Measurements from ENCODE around the gene PTF1A. TPM values are rescaled to one million over a fixed set of nuclear protein-coding genes. Genes with fewer than 3 reads are reported as not detected.

The PTF1A gene
- total RNA-seq, 2 experiments from 2014 or later = not detected

DNA sequence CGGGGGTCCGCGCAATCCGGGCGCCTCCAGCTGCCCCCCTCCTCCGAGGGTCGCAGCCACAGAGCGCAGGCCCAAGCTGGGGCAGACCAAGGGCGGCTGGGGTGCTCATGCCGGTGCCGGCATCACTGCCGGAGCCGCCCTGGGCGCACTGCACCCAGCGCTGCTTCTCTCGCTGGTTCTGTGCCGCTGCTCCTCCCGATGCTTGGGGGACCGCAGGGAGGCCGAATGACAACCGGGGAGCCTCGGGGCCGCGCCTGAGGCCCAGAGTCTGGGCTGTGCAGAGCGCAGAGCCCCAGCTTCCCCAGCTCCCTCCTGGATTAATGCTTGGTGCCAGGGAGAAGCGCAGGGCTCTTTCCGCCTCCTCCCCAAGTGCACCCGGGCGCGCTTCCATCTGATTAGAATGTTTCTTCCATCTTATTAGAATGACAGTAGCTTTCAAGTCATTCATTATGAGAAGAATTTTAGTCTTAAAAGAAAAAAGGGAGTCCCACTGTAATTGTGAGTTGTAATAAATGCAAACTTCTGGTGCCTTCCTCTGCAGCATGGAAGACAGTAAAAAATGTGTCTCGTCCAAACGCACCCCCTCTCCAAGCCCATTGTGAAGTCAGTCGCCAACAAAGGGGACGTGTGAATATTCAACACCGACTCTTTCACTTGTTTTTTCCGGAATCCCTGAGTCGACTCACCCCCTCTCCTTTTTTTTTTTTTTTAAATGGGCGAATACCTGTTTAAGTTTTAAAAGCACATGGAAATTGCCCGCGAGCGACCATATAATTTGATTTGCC, 19.5 kb upstream of the PTF1A start:
- H3K9me3 Mint-ChIP-seq = no peaks in the 10 kb centered on the region
- no peak overlapping the region for H3K27ac Mint-ChIP-seq
- peaks cover 5% of the 10 kb centered on the region for H3K4me1 Mint-ChIP-seq
- no peak for ATAC-seq (ENCODE audit: low read depth)
- POLR2A ChIA-PET = no interaction called here
- peaks cover 61% of the 10 kb centered on the region for H3K27me3 Mint-ChIP-seq
- H3K36me3 Mint-ChIP-seq = no peaks in the 10 kb centered on the region
- H3K4me3 Mint-ChIP-seq = no peak overlapping the region
- DNase-seq = no peak

- Mint-ChIP-seq H3K9me3 (no peaks in the 10 kb centered on the region), H3K27me3 (peaks cover 64% of the 10 kb centered on the region), H3K27ac (no peak overlapping the region), H3K4me3 (no peak overlapping the region), H3K36me3 (no peaks in the 10 kb centered on the region), H3K4me1 (peaks cover 5% of the 10 kb centered on the region)
- ATAC-seq (ENCODE audit: low read depth) (no peak), DNase-seq (no peak)
- POLR2A ChIA-PET = no interaction called here
Observed at GRCh38 chr10:23173214-23174073, 18.7 kb upstream of the PTF1A start.

GRCh38 chr10:23174074-23174976, 17.8 kb upstream of the PTF1A start:
- POLR2A ChIA-PET = no interaction called here
- ATAC-seq (ENCODE audit: low read depth) (no peak), DNase-seq (no peak)
- peaks cover 5% of the 10 kb centered on the region for H3K4me1 Mint-ChIP-seq
- peaks cover 68% of the 10 kb centered on the region for H3K27me3 Mint-ChIP-seq
- H3K27ac Mint-ChIP-seq = no peak overlapping the region
- no peaks in the 10 kb centered on the region for H3K36me3 Mint-ChIP-seq
- no peak overlapping the region for H3K4me3 Mint-ChIP-seq
- H3K9me3 Mint-ChIP-seq = no peaks in the 10 kb centered on the region

- H3K4me1 Mint-ChIP-seq = peaks cover 5% of the 10 kb centered on the region
- no peak overlapping the region for H3K27ac Mint-ChIP-seq
- no peak for DNase-seq
- H3K4me3 Mint-ChIP-seq = no peak overlapping the region
- ATAC-seq (ENCODE audit: low read depth) = no peak
- H3K27me3 Mint-ChIP-seq = peaks cover 63% of the 10 kb centered on the region
- POLR2A ChIA-PET = interaction anchor here (0.6 kb wide), 1 partner anchor 19 kb away, joined by 3 read pairs; no protein-coding TSS in a partner anchor
- no peaks in the 10 kb centered on the region for H3K9me3 Mint-ChIP-seq
- no peaks in the 10 kb centered on the region for H3K36me3 Mint-ChIP-seq
Observed at GRCh38 chr10:23174977-23175512, 17.1 kb upstream of the PTF1A start.

DNA sequence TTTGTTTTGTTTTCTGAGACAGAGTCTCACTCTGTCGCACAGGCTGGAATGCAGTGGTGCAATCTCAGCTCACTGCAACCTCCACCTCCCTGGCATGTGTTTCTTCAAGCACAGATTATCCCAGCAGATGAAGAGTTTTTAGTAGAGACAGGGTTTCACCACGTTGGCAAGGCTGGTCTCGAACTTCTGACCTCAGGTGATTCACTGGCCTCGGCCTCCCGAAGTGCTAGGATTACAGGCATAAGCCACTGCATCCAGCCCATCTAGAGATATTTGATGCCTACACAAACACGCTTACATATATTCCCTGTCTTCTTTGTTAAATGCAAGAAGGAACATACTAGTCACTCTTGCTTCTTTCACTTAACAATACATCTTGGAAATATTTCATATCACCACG, 5.9 kb upstream of the PTF1A start:
- no peak for DNase-seq
- Mint-ChIP-seq H3K9me3 (no peaks in the 10 kb centered on the region), H3K4me3 (no peak overlapping the region), H3K4me1 (peaks cover 2% of the 10 kb centered on the region), H3K27ac (no peak overlapping the region), H3K27me3 (peaks cover 52% of the 10 kb centered on the region), H3K36me3 (peaks cover 2% of the 10 kb centered on the region)
- ATAC-seq (ENCODE audit: low read depth) = no peak
- POLR2A ChIA-PET = no interaction called here

GRCh38 chr10:23186697-23187096, 5.4 kb upstream of the PTF1A start:
- Mint-ChIP-seq H3K9me3 (no peaks in the 10 kb centered on the region), H3K27ac (no peak overlapping the region), H3K4me1 (peaks cover 2% of the 10 kb centered on the region), H3K27me3 (peaks cover 56% of the 10 kb centered on the region), H3K4me3 (no peak overlapping the region), H3K36me3 (peaks cover 2% of the 10 kb centered on the region)
- POLR2A ChIA-PET = no interaction called here
- ATAC-seq (ENCODE audit: low read depth) (no peak), DNase-seq (no peak)

- peaks cover 54% of the 10 kb centered on the region for H3K27me3 Mint-ChIP-seq
- H3K4me1 Mint-ChIP-seq = peaks cover 2% of the 10 kb centered on the region
- peaks cover 2% of the 10 kb centered on the region for H3K36me3 Mint-ChIP-seq
- H3K27ac Mint-ChIP-seq = no peak overlapping the region
- POLR2A ChIA-PET = no interaction called here
- DNase-seq (no peak), ATAC-seq (ENCODE audit: low read depth) (no peak)
- H3K9me3 Mint-ChIP-seq = no peaks in the 10 kb centered on the region
- H3K4me3 Mint-ChIP-seq = no peak overlapping the region
Observed at GRCh38 chr10:23187155-23187554, 5.0 kb upstream of the PTF1A start.

DNA sequence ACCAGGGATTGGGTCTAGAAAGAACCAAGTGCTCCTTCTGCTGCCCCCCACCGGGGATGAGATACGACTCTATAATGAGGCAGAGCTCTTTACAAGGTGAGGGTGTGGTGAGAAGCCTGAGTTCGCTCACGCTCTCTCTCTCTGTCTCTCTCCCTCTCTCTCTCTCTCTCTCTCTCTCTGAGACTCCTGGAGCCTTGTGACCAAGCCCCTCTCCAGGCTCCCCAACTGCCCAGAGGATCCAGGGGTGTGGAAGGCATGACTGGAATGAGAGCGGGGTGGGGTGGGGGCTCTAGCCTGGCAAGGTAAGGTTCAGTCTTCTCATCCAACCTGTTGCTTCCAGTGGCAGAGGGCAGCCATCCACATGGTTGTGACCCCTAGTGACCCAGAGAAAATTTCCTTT, 3.1 kb upstream of the PTF1A start:
- Mint-ChIP-seq H3K9me3 (no peaks in the 10 kb centered on the region), H3K27me3 (peaks cover 59% of the 10 kb centered on the region), H3K4me1 (peaks cover 2% of the 10 kb centered on the region), H3K27ac (no peak overlapping the region), H3K36me3 (peaks cover 3% of the 10 kb centered on the region), H3K4me3 (no peak overlapping the region)
- POLR2A ChIA-PET = no interaction called here
- DNase-seq (no peak), ATAC-seq (ENCODE audit: low read depth) (no peak)

DNA sequence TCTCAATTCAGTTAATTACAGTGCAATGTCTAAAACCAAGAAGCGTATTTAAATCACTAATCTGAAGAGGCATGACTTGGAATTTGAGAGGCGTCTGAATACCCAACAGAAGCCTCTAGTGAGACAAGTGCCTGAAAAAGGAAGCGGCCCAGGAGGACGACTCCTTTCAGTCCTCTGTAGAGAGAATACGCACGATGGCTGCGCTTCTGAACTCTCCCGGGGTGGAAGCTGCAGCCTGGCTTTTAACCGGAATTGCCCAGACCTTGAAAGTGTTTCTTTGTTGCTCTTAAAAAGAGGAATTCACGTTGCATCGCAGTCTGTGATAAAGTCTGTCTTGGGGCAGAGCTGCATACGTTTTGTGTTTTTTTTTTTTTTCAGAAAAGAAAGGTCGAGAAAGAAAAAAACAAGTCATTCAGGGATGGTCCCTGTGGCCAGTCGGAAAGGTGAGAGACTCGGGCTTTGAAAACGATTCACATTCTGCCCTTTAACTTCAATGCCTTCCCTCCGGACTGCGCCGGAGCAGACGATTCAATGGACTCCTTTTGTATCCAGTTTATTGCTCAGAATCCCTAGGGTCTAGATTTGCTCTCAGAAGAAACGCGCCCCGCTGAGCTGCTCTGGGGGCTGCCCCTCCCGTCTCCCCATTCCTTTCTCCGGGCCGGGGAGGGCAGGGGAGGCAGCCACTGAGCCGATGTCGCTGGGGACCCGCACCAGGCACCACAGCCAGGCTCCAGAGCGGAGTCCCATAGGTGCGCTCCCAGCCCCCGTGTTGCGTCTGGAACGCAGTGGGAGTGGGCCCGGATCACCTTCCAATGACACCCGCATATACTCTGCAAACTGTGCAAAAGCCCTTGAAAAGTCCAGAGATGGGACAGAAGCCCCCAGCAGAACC, 994 bp upstream of the PTF1A start:
- peaks cover 4% of the 10 kb centered on the region for H3K4me1 Mint-ChIP-seq
- no peak for ATAC-seq (ENCODE audit: low read depth)
- peak overlapping the region; percentile 9 for H3K27ac Mint-ChIP-seq
- H3K27me3 Mint-ChIP-seq = peaks cover 76% of the 10 kb centered on the region
- peaks cover 3% of the 10 kb centered on the region for H3K36me3 Mint-ChIP-seq
- H3K4me3 Mint-ChIP-seq = no peak overlapping the region
- no peak for DNase-seq
- H3K9me3 Mint-ChIP-seq = no peaks in the 10 kb centered on the region
- POLR2A ChIA-PET = no interaction called here

DNA sequence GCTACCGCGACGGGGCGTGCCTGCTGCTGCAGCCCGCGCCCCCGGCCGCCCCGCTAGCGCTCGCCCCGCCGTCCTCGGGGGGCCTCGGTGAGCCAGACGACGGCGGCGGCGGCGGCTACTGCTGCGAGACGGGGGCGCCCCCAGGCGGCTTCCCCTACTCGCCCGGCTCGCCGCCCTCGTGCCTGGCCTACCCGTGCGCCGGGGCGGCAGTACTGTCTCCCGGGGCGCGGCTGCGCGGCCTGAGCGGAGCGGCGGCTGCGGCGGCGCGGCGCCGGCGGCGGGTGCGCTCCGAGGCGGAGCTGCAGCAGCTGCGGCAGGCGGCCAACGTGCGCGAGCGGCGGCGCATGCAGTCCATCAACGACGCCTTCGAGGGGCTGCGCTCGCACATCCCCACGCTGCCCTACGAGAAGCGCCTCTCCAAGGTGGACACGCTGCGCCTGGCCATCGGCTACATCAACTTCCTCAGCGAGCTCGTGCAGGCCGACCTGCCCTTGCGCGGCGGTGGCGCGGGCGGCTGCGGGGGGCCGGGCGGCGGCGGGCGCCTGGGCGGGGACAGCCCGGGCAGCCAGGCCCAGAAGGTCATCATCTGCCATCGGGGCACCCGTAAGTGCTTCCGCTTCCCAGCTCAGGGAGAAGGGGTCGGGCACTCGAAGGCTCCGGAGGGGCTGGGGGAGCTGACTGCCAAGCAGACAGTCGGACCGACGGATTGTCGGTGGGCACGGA, 761 bp downstream of the PTF1A start:
- POLR2A ChIA-PET = no interaction called here
- no peak overlapping the region for H3K4me3 Mint-ChIP-seq
- DNase-seq (peak; percentile 39), ATAC-seq (ENCODE audit: low read depth) (no peak)
- H3K9me3 Mint-ChIP-seq = no peaks in the 10 kb centered on the region
- H3K36me3 Mint-ChIP-seq = peaks cover 3% of the 10 kb centered on the region
- H3K4me1 Mint-ChIP-seq = peaks cover 4% of the 10 kb centered on the region
- H3K27ac Mint-ChIP-seq = peak overlapping the region; percentile 25
- H3K27me3 Mint-ChIP-seq = peaks cover 78% of the 10 kb centered on the region

DNA sequence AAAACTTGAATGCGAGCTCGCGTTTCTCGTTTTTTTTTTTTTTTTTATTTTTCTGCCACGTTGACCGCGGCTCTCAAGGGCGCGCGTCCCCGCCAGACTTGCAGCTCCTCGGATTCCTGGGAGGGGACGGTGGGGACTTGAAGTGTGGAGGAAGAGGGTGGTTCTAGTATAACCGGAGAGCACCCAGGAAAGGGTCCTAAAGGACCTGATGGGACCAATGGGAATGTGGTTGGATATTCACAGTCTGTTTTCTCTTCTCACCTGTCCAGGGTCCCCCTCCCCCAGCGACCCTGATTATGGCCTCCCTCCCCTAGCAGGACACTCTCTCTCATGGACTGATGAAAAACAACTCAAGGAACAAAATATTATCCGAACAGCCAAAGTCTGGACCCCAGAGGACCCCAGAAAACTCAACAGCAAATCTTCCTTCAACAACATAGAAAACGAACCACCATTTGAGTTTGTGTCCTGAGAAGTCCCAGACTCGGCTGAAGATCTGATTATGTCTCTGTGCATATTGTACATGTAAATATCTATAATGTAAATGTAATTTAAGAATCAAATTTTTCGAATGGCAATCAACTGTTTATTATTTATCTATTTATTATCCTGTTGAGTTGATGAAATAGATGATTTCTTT, 1.4 kb downstream of the PTF1A start:
- H3K4me3 Mint-ChIP-seq = peak overlapping the region; percentile 41

More for the DNA sequence above, 1.4 kb downstream of the PTF1A start:
- peak overlapping the region; percentile 52 for H3K27ac Mint-ChIP-seq
- H3K36me3 Mint-ChIP-seq = peaks cover 3% of the 10 kb centered on the region
- peaks cover 78% of the 10 kb centered on the region for H3K27me3 Mint-ChIP-seq
- POLR2A ChIA-PET = no interaction called here
- peaks cover 4% of the 10 kb centered on the region for H3K4me1 Mint-ChIP-seq
- ATAC-seq (ENCODE audit: low read depth) (no peak), DNase-seq (no peak)
- no peaks in the 10 kb centered on the region for H3K9me3 Mint-ChIP-seq

Measured in activated naive CD8-positive, alpha-beta T cell treated with anti-CD3 and anti-CD28 coated beads, Interleukin-2, amount 10 ng/mL, durations not matched to agents 7 days and 5 days (primary cell).